Prostate gland (tissue), 2 donors: ENCODE results near the gene SELENOH. TPM values are rescaled to one million over a fixed set of nuclear protein-coding genes. Genes with fewer than 3 reads are reported as not detected.

Source experiments
- DNase-seq: peaks from one replicate; pipeline ENCODE4 v3.0.0-alpha.2; 2019; ENCODE audit warnings: low spot score
- H3K27ac ChIP-seq, 2 donors: fragments of 200-600 bp; sonication (generic); 2 replicates each; pipeline ENCODE4 v1.5.1; 2017 to 2019
- H3K27me3 ChIP-seq: fragments of 200-600 bp; sonication (generic); replicated peaks from 2 replicates; pipeline ENCODE4 v1.5.1; 2019; ENCODE audit not compliant: insufficient read depth
- H3K36me3 ChIP-seq, 2 donors: fragments of 200-600 bp; sonication (generic); 1 replicate in 1 of 2; 2 replicates in 1 of 2; pipeline versions ENCODE4 v1.5.1 to v1.8.1; 2017 to 2019
- H3K4me1 ChIP-seq: fragments of 200-600 bp; sonication (generic); replicated peaks from 2 replicates; pipeline ENCODE4 v1.5.1; 2019
- H3K4me3 ChIP-seq, 2 donors: fragments of 200-600 bp; sonication (generic); 2 replicates each; pipeline ENCODE4 v1.5.1; 2017 to 2019
- H3K9me3 ChIP-seq: fragments of 200-600 bp; sonication (generic); 2 replicates; pipeline ENCODE4 v1.5.1; 2017
- CTCF ChIP-seq, 4 experiments: fragments of 200-600 bp in 2 of 4; fragments of 450-650 bp in 2 of 4; sonication (generic) in 2 of 4; IDR thresholded peaks; 1 replicate in 3 of 4; 2 replicates in 1 of 4; pipeline ENCODE4 v1.5.1; 2016 to 2019; ENCODE audit warnings: antibody characterized with exemption in 4 of 4, mild to moderate bottlenecking in 2 of 4, moderate library complexity in 2 of 4
- POLR2A ChIP-seq: fragments of 450-650 bp; IDR thresholded peaks from one replicate; pipeline ENCODE4 v1.6.1; 2016; ENCODE audit warnings: antibody characterized with exemption, mild to moderate bottlenecking
- POLR2AphosphoS5 ChIP-seq: sonication (generic); formaldehyde crosslinking; IDR thresholded peaks from one replicate; pipeline ENCODE4 v1.6.1; 2017; ENCODE audit warnings: antibody characterized with exemption
- WGBS: methylation state at CpG from one replicate; pipeline ENCODE4 v1.1.5; 2018; 5-methylcytosine and 5-hydroxymethylcytosine counted together
- intact Hi-C: fragments of 100-400 bp; cut with DNase I; formaldehyde crosslinking; loops from one replicate; pipeline ENCODE4 v1.14.2; 2022
- total RNA-seq, 2 donors: library from RNA; depleted of rRNA; stranded (reverse); fragments of >200 nt; gene quantifications; one replicate each; pipeline ENCODE4 v1.1.0, GENCODE V29; 2016

SELENOH gene
- total RNA-seq, 2 donors from 2014 or later = 181 to 334 TPM

- no peaks in the 10 kb centered on the region for H3K9me3 ChIP-seq
- no peaks in the 10 kb centered on the region for H3K36me3 ChIP-seq
- no peak for DNase-seq
- H3K27ac ChIP-seq = no peak overlapping the region
- no peaks in the 10 kb centered on the region for H3K27me3 ChIP-seq
- intact Hi-C loops = no loop called here
- WGBS = 91% methylated on average over 7 of the region's 7 CpGs
- no peaks in the 10 kb centered on the region for H3K4me1 ChIP-seq
- TF ChIP-seq POLR2A = no peak
- no peak for TF ChIP-seq CTCF (IDR thresholded peaks at IDR 0.05)
- TF ChIP-seq POLR2AphosphoS5 = no peak
- H3K4me3 ChIP-seq = no peak overlapping the region
Observed at GRCh38 chr11:57729479-57729878, 11.8 kb upstream of the SELENOH start.

GRCh38 chr11:57732661-57733060 is 8.6 kb upstream of the SELENOH start:
- 100% methylated on average over 1 of the region's 1 CpG for WGBS
- TF ChIP-seq CTCF (IDR thresholded peaks at IDR 0.05) (no peak), POLR2A (no peak)
- Histone ChIP-seq H3K36me3 (no peaks in the 10 kb centered on the region), H3K27me3 (no peaks in the 10 kb centered on the region), H3K4me3 (no peak overlapping the region), H3K9me3 (no peaks in the 10 kb centered on the region), H3K27ac (no peak overlapping the region), H3K4me1 (no peaks in the 10 kb centered on the region)
- intact Hi-C loops = no loop called here
- DNase-seq = no peak

GRCh38 chr11:57735619-57736298 is 5.5 kb upstream of the SELENOH start:
- Histone ChIP-seq H3K4me3 (no peak overlapping the region), H3K9me3 (no peaks in the 10 kb centered on the region), H3K4me1 (no peaks in the 10 kb centered on the region), H3K27me3 (no peaks in the 10 kb centered on the region), H3K27ac (no peak overlapping the region), H3K36me3 (peaks cover 0 to 6% of the 10 kb centered on the region in 2 donors)
- no peak for DNase-seq
- intact Hi-C loops = no loop called here
- WGBS = 84% methylated on average over 3 of the region's 3 CpGs
- TF ChIP-seq POLR2A (no peak), CTCF (IDR thresholded peaks at IDR 0.05) (no peak), POLR2AphosphoS5 (no peak)

GRCh38 chr11:57742087-57742452 is 779 bp downstream of the SELENOH start:
- TF ChIP-seq CTCF (IDR thresholded peaks at IDR 0.05) (no peak), POLR2AphosphoS5 (no peak), POLR2A (no peak)
- H3K36me3 ChIP-seq = peaks cover 0 to 11% of the 10 kb centered on the region in 2 donors
- WGBS = under 1% methylated on average over 10 of the region's 10 CpGs

GRCh38 chr11:57744357-57744756 is 3.1 kb downstream of the SELENOH start:
- no peak for TF ChIP-seq POLR2AphosphoS5
- TF ChIP-seq CTCF (IDR thresholded peaks at IDR 0.05) = no peak
- TF ChIP-seq POLR2A = no peak
- DNase-seq = no peak
- intact Hi-C loops = no loop called here
- Histone ChIP-seq H3K27ac (no peak overlapping the region), H3K4me1 (no peaks in the 10 kb centered on the region), H3K4me3 (no peak overlapping the region), H3K9me3 (no peaks in the 10 kb centered on the region), H3K27me3 (no peaks in the 10 kb centered on the region), H3K36me3 (peaks cover 0 to 5% of the 10 kb centered on the region in 2 donors)
- 81% methylated on average over 2 of the region's 2 CpGs for WGBS

More at GRCh38 chr11:57742087-57742452, 779 bp downstream of the SELENOH start:
- Histone ChIP-seq H3K9me3 (no peaks in the 10 kb centered on the region), H3K4me3 (peak overlapping the region; percentile 60 to 63), H3K4me1 (no peaks in the 10 kb centered on the region), H3K27me3 (no peaks in the 10 kb centered on the region), H3K27ac (peak overlapping the region; percentile 85 to 86)
- intact Hi-C loops = no loop called here
- DNase-seq = no peak
